Endothelial cell of umbilical vein (primary cell): ENCODE measurements around the gene GALNT14. TPM values are rescaled to one million over a fixed set of nuclear protein-coding genes. Genes with fewer than 3 reads are reported as not detected.

Experiments used
- BruUV-seq: library from RNA; stranded (reverse); fragments of 400-500 nt; replicated peaks from 2 replicates; lab custom pipeline; 2021; lab: Mats Ljungman, UMichigan
- CTCF ChIA-PET: fragments of 300-600, 350-600 bp; sonication (Branson Sonifier 250); formaldehyde crosslinking; loops from one replicate; lab custom pipeline; 2021; ENCODE audit warnings: antibody characterized with exemption, inconsistent platforms; lab: Charles Lee
- POLR2A ChIA-PET: fragments of 300-600, 350-600 bp; sonication (Branson Sonifier 250); formaldehyde crosslinking; loops from one replicate; lab custom pipeline; 2021; ENCODE audit warnings: antibody characterized with exemption, inconsistent platforms; lab: Charles Lee
- DNase-seq: peaks from one replicate; pipeline ENCODE4 v3.0.0-alpha.2; 2011; ENCODE audit warnings: low read depth, low spot score
- FAIRE-seq: peaks from 2 replicates; lab custom pipeline; 2011; peaks lifted over from hg19 to GRCh38; lab: Jason Lieb, UNC
- H2AFZ ChIP-seq: 2 replicates; pipeline ENCODE4 v1.6.0; 2012; ENCODE audit warnings: low read depth, low read length, control low read depth, inconsistent platforms
- H3K27ac ChIP-seq: 2 replicates; pipeline ENCODE4 v1.5.1; 2011; ENCODE audit warnings: low read depth, mild to moderate bottlenecking, control low read depth, low read length, moderate library complexity; ENCODE audit not compliant: insufficient read depth
- H3K27me3 ChIP-seq, 2 experiments: 2 replicates each; pipeline versions ENCODE4 v1.6.0 to v1.6.1; 2011; ENCODE audit warnings: low read length in 2 of 2, mixed read lengths in 1 of 2; ENCODE audit not compliant: control insufficient read depth in 2 of 2, insufficient read depth in 2 of 2
- H3K36me3 ChIP-seq, 2 experiments: 2 replicates in 1 of 2; 3 replicates in 1 of 2; pipeline ENCODE4 v1.5.1; 2011; ENCODE audit warnings: low read length in 2 of 2, mild to moderate bottlenecking in 1 of 2, moderate library complexity in 1 of 2; ENCODE audit not compliant: control insufficient read depth in 2 of 2, insufficient read depth in 2 of 2; ENCODE audit errors: extremely low read depth in 1 of 2
- H3K4me1 ChIP-seq: 3 replicates; pipeline ENCODE4 v1.5.1; 2011; ENCODE audit warnings: mild to moderate bottlenecking, low read length; ENCODE audit not compliant: control insufficient read depth, insufficient read depth; ENCODE audit errors: extremely low read depth
- H3K4me2 ChIP-seq: 2 replicates; pipeline ENCODE4 v1.6.1; 2011; ENCODE audit warnings: low read length, control low read depth, mixed read lengths; ENCODE audit not compliant: insufficient read depth
- H3K4me3 ChIP-seq, 3 experiments: fragments of 200-600 bp in 1 of 3; sonication (generic), shearing (Covaris generic) in 1 of 3; replicated peaks in 1 of 3; 2 replicates each; pipeline ENCODE4 v1.5.1; 2011 to 2016; ENCODE audit warnings: control low read depth in 3 of 3, low read length in 3 of 3, mild to moderate bottlenecking in 2 of 3, inconsistent platforms in 1 of 3, low read depth in 1 of 3, moderate library complexity in 1 of 3; ENCODE audit not compliant: insufficient read depth in 1 of 3
- H3K79me2 ChIP-seq: 2 replicates; pipeline ENCODE4 v1.6.0; 2012; ENCODE audit warnings: low read length, inconsistent platforms; ENCODE audit not compliant: control insufficient read depth, insufficient read depth
- H3K9ac ChIP-seq: replicated peaks from 2 replicates; pipeline ENCODE3; 2011; ENCODE audit warnings: low read length, control low read depth; ENCODE audit not compliant: insufficient read depth; ENCODE audit errors: extremely low read depth
- H3K9me1 ChIP-seq: replicated peaks from 3 replicates; pipeline ENCODE4 v1.6.0; 2011; ENCODE audit warnings: mild to moderate bottlenecking, low read length; ENCODE audit not compliant: control insufficient read depth, insufficient read depth; ENCODE audit errors: extremely low read depth
- H3K9me3 ChIP-seq: replicated peaks from 2 replicates; pipeline ENCODE4 v1.5.1; 2012; ENCODE audit warnings: low read length, inconsistent platforms; ENCODE audit not compliant: control insufficient read depth, insufficient read depth
- H4K20me1 ChIP-seq: replicated peaks from 2 replicates; pipeline ENCODE3; 2011; ENCODE audit warnings: mild to moderate bottlenecking, low read length; ENCODE audit not compliant: control insufficient read depth, insufficient read depth; ENCODE audit errors: extremely low read depth
- EZH2 ChIP-seq: IDR thresholded peaks from 2 replicates; pipeline ENCODE4 v1.6.1; 2012; ENCODE audit warnings: borderline replicate concordance, low read depth, mild to moderate bottlenecking, moderate library complexity, low read length, inconsistent platforms; ENCODE audit not compliant: severe bottlenecking
- FOS ChIP-seq: IDR thresholded peaks from 2 replicates; pipeline ENCODE4 v1.6.1; 2011; ENCODE audit warnings: mild to moderate bottlenecking, low read length, moderate library complexity, borderline replicate concordance; ENCODE audit not compliant: insufficient read depth
- GATA2 ChIP-seq: IDR thresholded peaks from 2 replicates; pipeline ENCODE4 v1.7.0; 2011; ENCODE audit warnings: low read depth, mild to moderate bottlenecking, moderate library complexity, mixed read lengths, low read length; ENCODE audit not compliant: insufficient read length, insufficient read depth
- JUN ChIP-seq: IDR thresholded peaks from 2 replicates; pipeline ENCODE4 v1.6.1; 2011; ENCODE audit warnings: borderline replicate concordance, low read depth; ENCODE audit not compliant: insufficient read length, insufficient read depth
- MAX ChIP-seq: IDR thresholded peaks from 2 replicates; pipeline ENCODE4 v1.6.1; 2011; ENCODE audit not compliant: insufficient read depth, insufficient read length
- MYC ChIP-seq: IDR thresholded peaks from one replicate; pipeline ENCODE4 v1.6.1; 2011; ENCODE audit warnings: mild to moderate bottlenecking, low read depth, low read length
- POLR2A ChIP-seq: IDR thresholded peaks from 2 replicates; pipeline ENCODE4 v1.6.1; 2012; ENCODE audit warnings: low read depth, mild to moderate bottlenecking, control low read depth, low read length
- POLR2AphosphoS5 ChIP-seq: IDR thresholded peaks from 2 replicates; pipeline ENCODE4 v1.6.1; 2012; ENCODE audit warnings: low read depth, mild to moderate bottlenecking, control low read depth, low read length, moderate library complexity; ENCODE audit not compliant: insufficient read depth
- dilution Hi-C: fragments of 300-500 bp; cut with MboI; formaldehyde crosslinking; loops from one replicate; pipeline ENCODE4 v1.15.0; 2019; ENCODE audit warnings: low sequenced_read_pairs; ENCODE audit not compliant: extremely low pct_ligation_motif_present
- intact Hi-C: fragments of 100-400 bp; cut with micrococcal nuclease; formaldehyde crosslinking; loops from one replicate; pipeline ENCODE4 v1.10.0; 2022
- polyA plus RNA-seq, 4 experiments: library from polyadenylated mRNA; depleted of rRNA in 3 of 4; stranded (reverse) in 3 of 4; unstranded in 1 of 4; fragments of >200 nt; gene quantifications; 2 replicates each; pipeline versions ENCODE4 v1.2.1 to v1.2.3, GENCODE V29; 2011 to 2012; ENCODE audit warnings: missing spikeins in 1 of 4
- total RNA-seq: library from RNA; stranded (reverse); gene quantifications from 2 replicates; pipeline ENCODE4 v1.2.3, GENCODE V29; 2021
- TF ChIP-seq, protein P1 (sequence below), 2 donors: IDR thresholded peaks; 1 replicate in 1 of 2; 2 replicates in 1 of 2; pipeline ENCODE4 v1.5.1; 2011; ENCODE audit warnings: low read length in 2 of 2, mild to moderate bottlenecking in 2 of 2, moderate library complexity in 2 of 2, control low read depth in 1 of 2, inconsistent platforms in 1 of 2, low read depth in 1 of 2; ENCODE audit not compliant: insufficient read depth in 1 of 2; ENCODE audit errors: extremely low read depth in 1 of 2

The GALNT14 gene
- total and polyA plus RNA-seq, 2 donors (not counting 3 experiments of a cell fraction or from before 2014, with no cell fraction given), result 0.04 to 0.40 TPM

- intact Hi-C loops, result no loop called here
- H2AFZ ChIP-seq, result no peak overlapping the region
- no peaks in the 10 kb centered on the region for H4K20me1 ChIP-seq
- H3K27me3 ChIP-seq, result no peaks in the 10 kb centered on the region
- no peaks in the 10 kb centered on the region for H3K9me3 ChIP-seq
- H3K4me3 ChIP-seq, result no peak overlapping the region
- ChIA-PET POLR2A (no interaction called here), CTCF (no interaction called here)
- no peak for TF ChIP-seq JUN
- TF ChIP-seq POLR2A, result no peak
- TF ChIP-seq POLR2AphosphoS5, result no peak
- TF ChIP-seq EZH2, result no peak
- no peak for TF ChIP-seq MYC
- TF ChIP-seq MAX, result no peak
- TF ChIP-seq, protein P1, sequence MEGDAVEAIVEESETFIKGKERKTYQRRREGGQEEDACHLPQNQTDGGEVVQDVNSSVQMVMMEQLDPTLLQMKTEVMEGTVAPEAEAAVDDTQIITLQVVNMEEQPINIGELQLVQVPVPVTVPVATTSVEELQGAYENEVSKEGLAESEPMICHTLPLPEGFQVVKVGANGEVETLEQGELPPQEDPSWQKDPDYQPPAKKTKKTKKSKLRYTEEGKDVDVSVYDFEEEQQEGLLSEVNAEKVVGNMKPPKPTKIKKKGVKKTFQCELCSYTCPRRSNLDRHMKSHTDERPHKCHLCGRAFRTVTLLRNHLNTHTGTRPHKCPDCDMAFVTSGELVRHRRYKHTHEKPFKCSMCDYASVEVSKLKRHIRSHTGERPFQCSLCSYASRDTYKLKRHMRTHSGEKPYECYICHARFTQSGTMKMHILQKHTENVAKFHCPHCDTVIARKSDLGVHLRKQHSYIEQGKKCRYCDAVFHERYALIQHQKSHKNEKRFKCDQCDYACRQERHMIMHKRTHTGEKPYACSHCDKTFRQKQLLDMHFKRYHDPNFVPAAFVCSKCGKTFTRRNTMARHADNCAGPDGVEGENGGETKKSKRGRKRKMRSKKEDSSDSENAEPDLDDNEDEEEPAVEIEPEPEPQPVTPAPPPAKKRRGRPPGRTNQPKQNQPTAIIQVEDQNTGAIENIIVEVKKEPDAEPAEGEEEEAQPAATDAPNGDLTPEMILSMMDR (IDR thresholded peaks at IDR 0.05; ENCODE audit: extremely low read depth in 1 of 2, insufficient read depth in 1 of 2, low read depth in 1 of 2, low read length in 2 of 2), result no peak
- TF ChIP-seq GATA2, result no peak
- TF ChIP-seq FOS, result no peak
- H3K27ac ChIP-seq, result no peak overlapping the region
- H3K36me3 ChIP-seq, result no peaks in the 10 kb centered on the region
- H3K79me2 ChIP-seq, result no peaks in the 10 kb centered on the region
- BruUV-seq, result no TSS peak
- dilution Hi-C loops, result no loop called here
- H3K4me2 ChIP-seq, result no peak overlapping the region
- FAIRE-seq (no peak), DNase-seq (no peak)
- no peaks in the 10 kb centered on the region for H3K4me1 ChIP-seq
- H3K9me1 ChIP-seq, result no peaks in the 10 kb centered on the region
- no peak overlapping the region for H3K9ac ChIP-seq
These were observed 173.2 kb downstream of the GALNT14 start for GRCh38 chr2:30965022-30965531.
